SK-N-MC (cell line): ENCODE data around the gene DNAJC5G.
"Not testable (repeated sequence)": the region's sequence is repeated elsewhere in the genome, so short reads cannot be mapped to it uniquely, and the experiment has no call there.

Experiments used
- DNase-seq: peaks from one replicate; pipeline ENCODE4 v3.0.0-alpha.2; 2011; ENCODE audit warnings: low read depth, low spot score
- H3K27ac ChIP-seq: fragments of 200-600 bp; sonication (generic); 2 replicates; pipeline ENCODE4 v1.5.1; 2016; ENCODE audit warnings: mixed run types
- H3K36me3 ChIP-seq: fragments of 200-600 bp; sonication (generic); 2 replicates; pipeline ENCODE4 v1.6.1; 2017; ENCODE audit warnings: antibody characterized with exemption, low read length, mixed read lengths; ENCODE audit not compliant: insufficient read depth
- H3K4me3 ChIP-seq: fragments of 200-600 bp; sonication (generic); 2 replicates; pipeline ENCODE4 v1.5.1; 2016
- H3K9ac ChIP-seq: fragments of 200-600 bp; sonication (generic); 2 replicates; pipeline ENCODE4 v1.8.0; 2017; ENCODE audit warnings: mixed run types, mixed read lengths; ENCODE audit not compliant: insufficient read length
- H3K9me3 ChIP-seq: fragments of 200-600 bp; sonication (generic); 2 replicates; pipeline ENCODE4 v1.6.1; 2017; ENCODE audit warnings: low read depth, mild to moderate bottlenecking, antibody characterized with exemption, low read length, moderate library complexity, mixed read lengths
- EZH2 ChIP-seq: fragments of 200-600 bp; sonication (generic); IDR thresholded peaks from one replicate; pipeline ENCODE4 v1.6.1; 2017; ENCODE audit warnings: antibody characterized with exemption
- FOXP2 ChIP-seq: optimal IDR thresholded peaks from 2 replicates; pipeline ENCODE3; 2011; ENCODE audit warnings: mild to moderate bottlenecking, moderate library complexity; ENCODE audit not compliant: insufficient read depth; ENCODE audit errors: extremely low read length, control extremely low read depth
- POLR2AphosphoS5 ChIP-seq: IDR thresholded peaks from 2 replicates; pipeline ENCODE4 v1.6.1; 2012; ENCODE audit warnings: mild to moderate bottlenecking, low read depth, low read length, borderline replicate concordance

Gene DNAJC5G

GRCh38 chr2:27307545-27308358 is 32.5 kb downstream of the DNAJC5G start:
- TF ChIP-seq EZH2 (no peak), POLR2AphosphoS5 (no peak), FOXP2 (no peak)
- Histone ChIP-seq H3K36me3 (no peaks in the 10 kb centered on the region), H3K4me3 (peak overlapping the region; percentile 30; the same call in 1 of the 2 replicates), H3K9me3 (no peaks in the 10 kb centered on the region), H3K27ac (no peak overlapping the region), H3K9ac (no peak overlapping the region)
- no peak for DNase-seq

DNA sequence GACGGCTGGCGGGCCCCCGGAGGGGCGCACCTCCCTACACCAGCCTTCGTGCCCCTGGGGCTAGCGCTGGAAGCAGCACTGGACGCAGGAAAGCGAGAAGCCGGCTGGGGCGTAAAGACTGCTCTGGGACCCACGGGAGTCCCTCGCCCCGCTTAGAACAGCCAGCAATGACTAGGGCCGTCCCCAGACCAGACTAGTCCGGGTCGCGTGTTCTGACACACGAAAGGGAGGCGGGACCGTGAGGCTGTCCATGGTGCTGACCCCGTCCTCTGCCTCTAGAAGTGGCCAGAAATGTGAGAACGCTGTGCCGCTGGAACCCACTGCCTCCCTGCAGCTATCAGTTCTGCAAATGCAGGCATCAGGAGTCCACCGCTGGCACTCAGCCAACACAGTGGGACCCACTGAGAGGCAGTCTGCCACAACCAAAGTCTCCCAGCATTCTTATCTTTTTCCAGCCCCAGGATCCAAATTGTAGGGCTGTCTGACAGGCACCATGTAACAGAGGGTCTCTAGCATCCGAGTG is 33.2 kb downstream of the DNAJC5G start, which contains the start of gene UCN:
TSS of gene UCN (minus strand) at position 87 of the 523 bp plus-strand sequence. CDS start 550 bp downstream, outside the sequence.
- no peak for DNase-seq
- Histone ChIP-seq H3K27ac (no peak within 1 kb of the TSS), H3K36me3 (no peaks in the 10 kb centered on the region), H3K4me3 (peak within 1 kb of the TSS; percentile 30; the same call in 1 of the 2 replicates), H3K9me3 (no peaks in the 10 kb centered on the region), H3K9ac (no peak within 1 kb of the TSS)
- TF ChIP-seq EZH2: no peak
- TF ChIP-seq FOXP2: no peak
- no peak for TF ChIP-seq POLR2AphosphoS5

DNA sequence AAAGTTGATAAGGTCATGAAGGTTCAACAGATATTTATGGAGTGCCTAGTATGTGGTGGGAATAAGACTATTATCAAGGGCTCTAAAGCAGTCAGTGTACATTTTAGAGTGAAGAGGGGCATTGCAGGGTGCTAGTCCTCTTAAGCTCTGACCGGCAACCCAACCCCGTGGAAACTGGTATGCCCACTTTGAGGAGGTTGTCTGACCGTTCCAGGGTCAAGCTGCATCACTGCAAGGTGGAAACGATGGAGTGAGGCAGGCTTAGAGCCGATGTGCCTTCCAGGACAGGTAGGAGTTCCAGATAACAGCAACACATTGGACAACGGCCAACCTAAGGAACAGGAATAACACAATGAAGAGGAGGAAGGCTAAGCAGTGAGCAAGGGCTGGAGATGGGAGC is 34.4 kb downstream of the DNAJC5G start:
- Histone ChIP-seq H3K4me3 (no peak overlapping the region), H3K9ac (no peak overlapping the region), H3K27ac (no peak overlapping the region), H3K9me3 (no peaks in the 10 kb centered on the region), H3K36me3 (no peaks in the 10 kb centered on the region)
- no peak for DNase-seq
- TF ChIP-seq FOXP2 (no peak), POLR2AphosphoS5 (no peak), EZH2 (no peak)

GRCh38 chr2:27312152-27312551 is 36.9 kb downstream of the DNAJC5G start:
- Histone ChIP-seq H3K9ac (no peak overlapping the region), H3K36me3 (no peaks in the 10 kb centered on the region), H3K9me3 (no peaks in the 10 kb centered on the region), H3K27ac (no peak overlapping the region), H3K4me3 (no peak overlapping the region)
- TF ChIP-seq POLR2AphosphoS5 (no peak), FOXP2 (no peak), EZH2 (no peak)
- no peak for DNase-seq

DNA sequence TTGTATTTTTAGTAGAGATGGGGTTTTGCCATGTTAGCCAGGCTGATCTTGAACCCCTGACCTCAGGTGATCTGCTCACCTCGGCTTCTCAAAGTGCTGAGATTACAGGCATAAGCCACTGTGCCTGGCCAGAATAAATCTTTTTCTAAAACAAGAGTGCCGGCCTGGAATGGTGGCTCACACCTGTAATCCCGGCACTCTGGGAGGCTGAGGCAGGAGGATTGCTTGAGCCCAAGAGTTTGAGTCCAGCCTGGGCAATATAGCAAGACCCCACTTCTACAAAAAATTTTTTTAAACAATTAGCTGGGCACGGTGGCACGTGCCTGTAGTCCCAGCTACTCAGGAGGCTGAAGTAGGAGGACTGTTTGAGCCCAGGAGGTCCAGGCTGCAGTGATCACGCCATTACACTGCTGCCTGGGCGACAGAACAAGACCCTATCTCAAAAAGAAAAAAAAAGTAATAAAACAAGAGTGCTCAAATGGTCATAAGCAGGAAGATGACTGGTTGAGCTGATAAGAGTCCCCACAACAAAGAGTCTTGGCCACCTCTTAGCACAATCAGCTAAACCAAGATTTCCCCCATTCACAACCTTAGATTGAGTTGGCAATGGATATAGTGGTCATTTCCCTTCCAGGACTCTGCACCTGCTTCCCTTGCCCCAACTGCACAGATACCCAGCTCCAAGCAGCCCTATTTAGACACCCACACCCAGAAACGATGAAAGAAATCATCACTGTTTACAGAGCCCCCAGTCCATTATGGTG is 38.8 kb downstream of the DNAJC5G start:
- Histone ChIP-seq H3K36me3 (no peaks in the 10 kb centered on the region), H3K27ac (no peak overlapping the region)
- TF ChIP-seq EZH2: no peak
- no peak for TF ChIP-seq FOXP2
- no peak for TF ChIP-seq POLR2AphosphoS5

DNA sequence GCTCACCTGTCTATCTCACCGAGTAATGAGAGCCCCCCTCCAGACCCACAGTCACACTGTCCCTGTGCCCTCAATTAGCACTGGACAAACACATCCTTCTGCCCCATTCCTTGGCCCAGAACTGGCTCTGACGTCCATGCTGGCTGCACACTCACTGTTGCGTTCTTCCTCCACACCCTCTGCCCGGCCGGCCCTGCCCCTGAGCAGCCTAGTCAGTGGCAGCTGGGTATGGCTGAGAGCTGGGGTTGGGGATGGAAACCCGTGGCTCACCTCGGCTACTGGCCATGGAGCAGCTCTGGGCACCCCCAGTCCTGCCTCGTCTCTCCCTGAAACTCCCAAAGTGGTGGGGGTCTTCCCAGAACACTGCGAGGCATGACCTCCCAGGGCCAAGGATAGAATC is 39.5 kb downstream of the DNAJC5G start:
- Histone ChIP-seq H3K27ac (no peak overlapping the region), H3K4me3 (no peak overlapping the region), H3K9me3 (no peaks in the 10 kb centered on the region), H3K36me3 (no peaks in the 10 kb centered on the region), H3K9ac (no peak overlapping the region)
- TF ChIP-seq POLR2AphosphoS5: no peak
- TF ChIP-seq EZH2: no peak
- TF ChIP-seq FOXP2: no peak
- no peak for DNase-seq

More for the DNA sequence above, 38.8 kb downstream of the DNAJC5G start:
- Histone ChIP-seq H3K9ac (no peak overlapping the region), H3K9me3 (no peaks in the 10 kb centered on the region), H3K4me3 (no peak overlapping the region)
- DNase-seq: no peak

DNA sequence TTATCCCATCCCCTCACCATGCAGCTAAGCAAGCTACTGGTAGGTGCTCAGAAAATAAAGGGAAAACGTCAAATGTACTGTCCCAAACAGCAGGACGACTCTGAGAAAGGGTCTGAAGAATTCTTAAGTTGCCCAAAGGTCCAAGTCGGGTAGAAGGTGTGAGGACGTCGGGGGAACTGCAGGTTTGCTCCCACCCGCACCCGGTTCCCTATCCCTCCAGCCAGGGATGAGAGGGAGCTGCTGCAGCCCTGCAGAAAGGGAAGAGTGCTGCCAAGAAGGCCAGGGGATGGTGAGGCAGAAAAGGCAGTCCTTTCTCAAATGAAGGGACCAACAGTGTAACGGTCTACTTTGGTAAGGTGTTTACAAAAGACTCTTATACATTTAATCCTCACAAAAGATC is 39.9 kb downstream of the DNAJC5G start:
- Histone ChIP-seq H3K9ac (no peak overlapping the region), H3K27ac (no peak overlapping the region), H3K36me3 (no peaks in the 10 kb centered on the region), H3K4me3 (no peak overlapping the region), H3K9me3 (no peaks in the 10 kb centered on the region)
- no peak for DNase-seq
- TF ChIP-seq POLR2AphosphoS5 (no peak), FOXP2 (no peak), EZH2 (no peak)

- TF ChIP-seq POLR2AphosphoS5 (no peak), FOXP2 (no peak), EZH2 (no peak)
- H3K36me3 ChIP-seq: no peaks in the 10 kb centered on the region
- DNase-seq: no peak
Measured at GRCh38 chr2:27316655-27317412, 41.6 kb downstream of the DNAJC5G start.

GRCh38 chr2:27319839-27320238 is 44.6 kb downstream of the DNAJC5G start:
- not testable (repeated sequence) for H3K27ac ChIP-seq, DNase-seq, H3K9ac ChIP-seq, H3K36me3 ChIP-seq, H3K4me3 ChIP-seq, H3K9me3 ChIP-seq

More at GRCh38 chr2:27316655-27317412, 41.6 kb downstream of the DNAJC5G start:
- no peak overlapping the region for H3K9ac ChIP-seq
- no peaks in the 10 kb centered on the region for H3K9me3 ChIP-seq
- no peak overlapping the region for H3K4me3 ChIP-seq
- no peak overlapping the region for H3K27ac ChIP-seq
